SK-N-SH (cell line): ENCODE measurements around the gene TBPL1. TPM values are rescaled to one million over a fixed set of nuclear protein-coding genes. Genes with fewer than 3 reads are reported as not detected.

Experiments used
- CTCF ChIA-PET: fragments of 300-600, 350-600 bp; formaldehyde crosslinking; extraction: SDS; loops from one replicate; lab custom pipeline; 2021; lab: Yijun Ruan, JAX
- POLR2A ChIA-PET: fragments of 350-600 bp; sonication (Branson Sonifier 250); formaldehyde crosslinking; extraction: SDS; loops from one replicate; lab custom pipeline; 2020; ENCODE audit warnings: antibody characterized with exemption, inconsistent platforms; lab: Yijun Ruan, JAX
- DNase-seq: peaks from one replicate; pipeline ENCODE4 v3.0.0; 2012
- H2AFZ ChIP-seq: fragments of 200-600 bp; sonication (generic); 2 replicates; pipeline ENCODE4 v1.8.1; 2016; ENCODE audit warnings: antibody characterized with exemption, mild to moderate bottlenecking, low read depth
- H3F3A ChIP-seq: fragments of 200-600 bp; sonication (generic); replicated peaks from 2 replicates; pipeline ENCODE3; 2016; ENCODE audit warnings: antibody characterized with exemption, mild to moderate bottlenecking; ENCODE audit not compliant: insufficient read depth
- H3K27ac ChIP-seq, 2 experiments: fragments of 200-500 bp in 1 of 2; fragments of 200-600 bp in 1 of 2; sonication (Bioruptor generic) in 1 of 2; sonication (generic), shearing (Covaris generic) in 1 of 2; 2 replicates each; pipeline versions ENCODE4 v1.5.1 to v1.6.1; 2014 to 2016; ENCODE audit warnings: low read depth in 2 of 2, inconsistent platforms in 1 of 2, low read length in 1 of 2, mild to moderate bottlenecking in 1 of 2, mixed read lengths in 1 of 2
- H3K27me3 ChIP-seq: fragments of 200-600 bp; sonication (generic), shearing (Covaris generic); 2 replicates; pipeline ENCODE4 v1.6.1; 2016; ENCODE audit warnings: mixed run types; ENCODE audit not compliant: insufficient read depth
- H3K36me3 ChIP-seq, 2 experiments: fragments of 200-500 bp in 1 of 2; fragments of 200-600 bp in 1 of 2; sonication (Bioruptor generic) in 1 of 2; sonication (generic) in 1 of 2; replicated peaks in 1 of 2; 2 replicates each; pipeline versions ENCODE3 to v1.5.1; 2014 to 2016; ENCODE audit warnings: low read length in 1 of 2, mild to moderate bottlenecking in 1 of 2; ENCODE audit not compliant: insufficient read depth in 2 of 2, control insufficient read depth in 1 of 2
- H3K4me1 ChIP-seq, 2 experiments: fragments of 200-500 bp in 1 of 2; fragments of 200-600 bp in 1 of 2; sonication (Bioruptor generic) in 1 of 2; sonication (generic), shearing (Covaris generic) in 1 of 2; 2 replicates each; pipeline versions ENCODE4 v1.5.1 to v1.6.1; 2014 to 2016; ENCODE audit warnings: low read depth in 1 of 2, low read length in 1 of 2, mixed run types in 1 of 2; ENCODE audit not compliant: insufficient read depth in 2 of 2, control insufficient read depth in 1 of 2
- H3K4me2 ChIP-seq: fragments of 200-600 bp; sonication (generic), shearing (Covaris generic); 2 replicates; pipeline ENCODE4 v1.6.1; 2017; ENCODE audit warnings: mixed run types
- H3K4me3 ChIP-seq, 2 experiments: fragments of 200-500 bp in 1 of 2; fragments of 200-600 bp in 1 of 2; sonication (Bioruptor generic) in 1 of 2; sonication (generic), shearing (Covaris generic) in 1 of 2; 2 replicates each; pipeline versions ENCODE4 v1.5.1 to v1.8.1; 2014 to 2016; ENCODE audit warnings: low read depth in 2 of 2, inconsistent platforms in 1 of 2, low read length in 1 of 2, mild to moderate bottlenecking in 1 of 2, mixed read lengths in 1 of 2, moderate library complexity in 1 of 2
- H3K79me2 ChIP-seq: fragments of 200-600 bp; sonication (generic); 2 replicates; pipeline ENCODE4 v1.8.1; 2017; ENCODE audit warnings: mild to moderate bottlenecking; ENCODE audit not compliant: insufficient read depth
- H3K9ac ChIP-seq: fragments of 200-600 bp; sonication (generic); 2 replicates; pipeline ENCODE4 v1.6.1; 2017; ENCODE audit warnings: mixed run types
- H3K9me2 ChIP-seq: fragments of 200-600 bp; sonication (generic); 2 replicates; pipeline ENCODE4 v1.6.1; 2017; ENCODE audit warnings: mixed run types
- H3K9me3 ChIP-seq: fragments of 200-600 bp; sonication (generic); 2 replicates; pipeline ENCODE4 v1.6.1; 2017; ENCODE audit warnings: mixed run types, mild to moderate bottlenecking, moderate library complexity
- H4K20me1 ChIP-seq: fragments of 200-600 bp; sonication (generic); 2 replicates; pipeline ENCODE4 v1.6.1; 2017; ENCODE audit warnings: mild to moderate bottlenecking, mixed run types; ENCODE audit not compliant: insufficient read depth
- ELF1 ChIP-seq: IDR thresholded peaks from 2 replicates; pipeline ENCODE4 v1.4.0; 2012
- FOSL2 ChIP-seq: IDR thresholded peaks from 2 replicates; pipeline ENCODE4 v1.4.0; 2012; ENCODE audit warnings: low read depth, mild to moderate bottlenecking, moderate library complexity, borderline replicate concordance
- FOXJ3 ChIP-seq: sonication (generic); formaldehyde crosslinking; IDR thresholded peaks from 2 replicates; pipeline ENCODE4 v1.5.1; 2020; ENCODE audit warnings: mild to moderate bottlenecking, missing genetic modification reagents
- FOXM1 ChIP-seq: IDR thresholded peaks from 2 replicates; pipeline ENCODE4 v1.4.0; 2012; ENCODE audit warnings: low read depth, mild to moderate bottlenecking
- GABPA ChIP-seq: IDR thresholded peaks from 2 replicates; pipeline ENCODE4 v1.4.0; 2012; ENCODE audit warnings: low read depth, mild to moderate bottlenecking
- GATA2 ChIP-seq: sonication (generic); formaldehyde crosslinking; IDR thresholded peaks from 2 replicates; pipeline ENCODE4 v1.5.0; 2020; ENCODE audit warnings: mild to moderate bottlenecking, missing genetic modification reagents
- MXI1 ChIP-seq: IDR thresholded peaks from 2 replicates; pipeline ENCODE4 v1.6.1; 2012; ENCODE audit warnings: mild to moderate bottlenecking, low read depth, low read length, improper control_type of control experiment
- RAD21 ChIP-seq: IDR thresholded peaks from 2 replicates; pipeline ENCODE4 v1.6.1; 2012; ENCODE audit warnings: mild to moderate bottlenecking, low read length
- RFX5 ChIP-seq: IDR thresholded peaks from 2 replicates; pipeline ENCODE4 v1.6.1; 2012; ENCODE audit warnings: mild to moderate bottlenecking, improper control_type of control experiment, low read length
- SIN3A ChIP-seq: IDR thresholded peaks from 2 replicates; pipeline ENCODE4 v1.6.1; 2012; ENCODE audit warnings: low read depth, mild to moderate bottlenecking, low read length, moderate library complexity, borderline replicate concordance
- TAF1 ChIP-seq: IDR thresholded peaks from 2 replicates; pipeline ENCODE4 v1.6.1; 2012; ENCODE audit warnings: low read depth, mild to moderate bottlenecking, low read length, moderate library complexity, borderline replicate concordance
- TCF12 ChIP-seq: IDR thresholded peaks from 2 replicates; pipeline ENCODE4 v1.4.0; 2012
- YY1 ChIP-seq: IDR thresholded peaks from 2 replicates; pipeline ENCODE4 v1.4.0; 2012; ENCODE audit warnings: low read depth, mild to moderate bottlenecking
- WGBS: methylation state at CpG from one replicate; pipeline ENCODE4 v1.1.6; 2017; ENCODE audit warnings: low lambda C conversion rate; 5-methylcytosine and 5-hydroxymethylcytosine counted together
- polyA plus RNA-seq, 3 experiments: library from polyadenylated mRNA; depleted of rRNA; stranded (reverse); fragments of >200 nt; gene quantifications; 2 replicates each; pipeline ENCODE4 v1.2.3, GENCODE V29; 2012
- TF ChIP-seq, protein P1 (sequence below): fragments of 150-350 bp; IDR thresholded peaks from 2 replicates; pipeline ENCODE4 v1.6.1; 2017; ENCODE audit warnings: antibody characterized with exemption, low read length, low read depth, borderline replicate concordance
- TF ChIP-seq, protein P2 (sequence below): IDR thresholded peaks from 2 replicates; pipeline ENCODE4 v1.4.0; 2012; ENCODE audit warnings: low read depth, borderline replicate concordance
- TF ChIP-seq, protein P3 (sequence below): fragments of 150-350 bp; IDR thresholded peaks from 2 replicates; pipeline ENCODE4 v1.6.1; 2016; ENCODE audit warnings: mild to moderate bottlenecking, low read depth, low read length
- TF ChIP-seq, protein P4 (sequence below): fragments of 200-600 bp; sonication (generic); IDR thresholded peaks from 2 replicates; pipeline ENCODE4 v1.6.1; 2017; ENCODE audit warnings: antibody characterized with exemption, mild to moderate bottlenecking, moderate library complexity
- TF ChIP-seq, protein P5 (sequence below): IDR thresholded peaks from 2 replicates; pipeline ENCODE4; 2012
- TF ChIP-seq, protein P6 (sequence below): IDR thresholded peaks from 2 replicates; pipeline ENCODE4 v1.6.1; 2012; ENCODE audit warnings: mild to moderate bottlenecking, low read depth, low read length, moderate library complexity

The TBPL1 gene
- polyA plus RNA-seq, 1 of the 3 experiments (the other 2 are of a cell fraction), result 16.3 TPM

DNA sequence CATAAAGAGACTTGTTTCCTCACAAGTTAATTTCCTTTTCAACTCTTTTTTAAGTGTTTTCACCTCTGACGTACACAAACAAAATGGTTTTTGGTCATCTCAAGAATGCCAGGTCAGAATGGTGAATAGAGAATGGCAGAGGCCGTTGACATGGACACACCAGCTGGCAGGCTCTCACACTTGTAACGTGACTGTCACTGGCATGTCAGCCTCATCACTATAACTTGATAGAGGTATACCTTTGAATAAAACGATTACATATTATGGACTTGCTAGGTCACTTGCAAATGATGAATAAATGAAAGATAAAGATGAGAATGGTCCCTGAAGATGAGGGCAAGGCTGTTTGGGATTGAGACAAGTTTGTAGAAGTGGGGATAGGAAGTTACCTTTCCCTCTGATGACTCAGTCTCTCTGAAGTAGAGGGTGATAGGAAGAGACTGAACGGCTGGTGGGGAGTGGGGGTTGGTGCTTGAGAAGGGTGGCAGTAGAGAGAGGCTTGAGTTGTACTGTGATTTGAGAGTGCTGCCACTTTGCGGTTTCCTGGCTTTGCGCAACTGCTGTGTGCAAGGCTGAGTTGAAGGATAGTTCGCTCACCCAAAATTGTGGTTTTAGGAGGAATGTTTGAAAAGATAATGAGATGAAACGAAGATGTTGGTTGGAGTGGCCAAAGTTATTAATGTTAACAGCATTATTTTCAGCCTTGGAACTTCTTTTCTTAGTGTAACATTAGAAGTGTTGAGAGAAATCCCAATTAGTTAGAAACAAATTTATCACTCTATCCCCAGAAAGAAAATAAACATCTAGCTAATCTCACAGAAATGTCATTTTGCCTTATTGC lies 30.3 kb downstream of the TBPL1 start:
- TF ChIP-seq, protein P1, sequence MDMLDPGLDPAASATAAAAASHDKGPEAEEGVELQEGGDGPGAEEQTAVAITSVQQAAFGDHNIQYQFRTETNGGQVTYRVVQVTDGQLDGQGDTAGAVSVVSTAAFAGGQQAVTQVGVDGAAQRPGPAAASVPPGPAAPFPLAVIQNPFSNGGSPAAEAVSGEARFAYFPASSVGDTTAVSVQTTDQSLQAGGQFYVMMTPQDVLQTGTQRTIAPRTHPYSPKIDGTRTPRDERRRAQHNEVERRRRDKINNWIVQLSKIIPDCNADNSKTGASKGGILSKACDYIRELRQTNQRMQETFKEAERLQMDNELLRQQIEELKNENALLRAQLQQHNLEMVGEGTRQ, result no peak
- TF ChIP-seq RAD21 (no peak), SIN3A (no peak), GABPA (no peak), FOXJ3 (CRISPR knock-in tag) (no peak), RFX5 (no peak), YY1 (no peak), TAF1 (no peak), MXI1 (no peak), FOXM1 (no peak), GATA2 (CRISPR knock-in tag) (no peak), TCF12 (no peak), ELF1 (no peak), FOSL2 (no peak)
- TF ChIP-seq, protein P2, sequence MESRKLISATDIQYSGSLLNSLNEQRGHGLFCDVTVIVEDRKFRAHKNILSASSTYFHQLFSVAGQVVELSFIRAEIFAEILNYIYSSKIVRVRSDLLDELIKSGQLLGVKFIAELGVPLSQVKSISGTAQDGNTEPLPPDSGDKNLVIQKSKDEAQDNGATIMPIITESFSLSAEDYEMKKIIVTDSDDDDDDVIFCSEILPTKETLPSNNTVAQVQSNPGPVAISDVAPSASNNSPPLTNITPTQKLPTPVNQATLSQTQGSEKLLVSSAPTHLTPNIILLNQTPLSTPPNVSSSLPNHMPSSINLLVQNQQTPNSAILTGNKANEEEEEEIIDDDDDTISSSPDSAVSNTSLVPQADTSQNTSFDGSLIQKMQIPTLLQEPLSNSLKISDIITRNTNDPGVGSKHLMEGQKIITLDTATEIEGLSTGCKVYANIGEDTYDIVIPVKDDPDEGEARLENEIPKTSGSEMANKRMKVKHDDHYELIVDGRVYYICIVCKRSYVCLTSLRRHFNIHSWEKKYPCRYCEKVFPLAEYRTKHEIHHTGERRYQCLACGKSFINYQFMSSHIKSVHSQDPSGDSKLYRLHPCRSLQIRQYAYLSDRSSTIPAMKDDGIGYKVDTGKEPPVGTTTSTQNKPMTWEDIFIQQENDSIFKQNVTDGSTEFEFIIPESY, result no peak
- TF ChIP-seq, protein P3, sequence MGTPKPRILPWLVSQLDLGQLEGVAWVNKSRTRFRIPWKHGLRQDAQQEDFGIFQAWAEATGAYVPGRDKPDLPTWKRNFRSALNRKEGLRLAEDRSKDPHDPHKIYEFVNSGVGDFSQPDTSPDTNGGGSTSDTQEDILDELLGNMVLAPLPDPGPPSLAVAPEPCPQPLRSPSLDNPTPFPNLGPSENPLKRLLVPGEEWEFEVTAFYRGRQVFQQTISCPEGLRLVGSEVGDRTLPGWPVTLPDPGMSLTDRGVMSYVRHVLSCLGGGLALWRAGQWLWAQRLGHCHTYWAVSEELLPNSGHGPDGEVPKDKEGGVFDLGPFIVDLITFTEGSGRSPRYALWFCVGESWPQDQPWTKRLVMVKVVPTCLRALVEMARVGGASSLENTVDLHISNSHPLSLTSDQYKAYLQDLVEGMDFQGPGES, result no peak
- TF ChIP-seq, protein P4, sequence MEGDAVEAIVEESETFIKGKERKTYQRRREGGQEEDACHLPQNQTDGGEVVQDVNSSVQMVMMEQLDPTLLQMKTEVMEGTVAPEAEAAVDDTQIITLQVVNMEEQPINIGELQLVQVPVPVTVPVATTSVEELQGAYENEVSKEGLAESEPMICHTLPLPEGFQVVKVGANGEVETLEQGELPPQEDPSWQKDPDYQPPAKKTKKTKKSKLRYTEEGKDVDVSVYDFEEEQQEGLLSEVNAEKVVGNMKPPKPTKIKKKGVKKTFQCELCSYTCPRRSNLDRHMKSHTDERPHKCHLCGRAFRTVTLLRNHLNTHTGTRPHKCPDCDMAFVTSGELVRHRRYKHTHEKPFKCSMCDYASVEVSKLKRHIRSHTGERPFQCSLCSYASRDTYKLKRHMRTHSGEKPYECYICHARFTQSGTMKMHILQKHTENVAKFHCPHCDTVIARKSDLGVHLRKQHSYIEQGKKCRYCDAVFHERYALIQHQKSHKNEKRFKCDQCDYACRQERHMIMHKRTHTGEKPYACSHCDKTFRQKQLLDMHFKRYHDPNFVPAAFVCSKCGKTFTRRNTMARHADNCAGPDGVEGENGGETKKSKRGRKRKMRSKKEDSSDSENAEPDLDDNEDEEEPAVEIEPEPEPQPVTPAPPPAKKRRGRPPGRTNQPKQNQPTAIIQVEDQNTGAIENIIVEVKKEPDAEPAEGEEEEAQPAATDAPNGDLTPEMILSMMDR, result no peak
- TF ChIP-seq, protein P5, sequence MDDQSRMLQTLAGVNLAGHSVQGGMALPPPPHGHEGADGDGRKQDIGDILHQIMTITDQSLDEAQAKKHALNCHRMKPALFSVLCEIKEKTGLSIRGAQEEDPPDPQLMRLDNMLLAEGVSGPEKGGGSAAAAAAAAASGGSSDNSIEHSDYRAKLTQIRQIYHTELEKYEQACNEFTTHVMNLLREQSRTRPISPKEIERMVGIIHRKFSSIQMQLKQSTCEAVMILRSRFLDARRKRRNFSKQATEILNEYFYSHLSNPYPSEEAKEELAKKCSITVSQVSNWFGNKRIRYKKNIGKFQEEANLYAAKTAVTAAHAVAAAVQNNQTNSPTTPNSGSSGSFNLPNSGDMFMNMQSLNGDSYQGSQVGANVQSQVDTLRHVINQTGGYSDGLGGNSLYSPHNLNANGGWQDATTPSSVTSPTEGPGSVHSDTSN, result no peak
- TF ChIP-seq, protein P6, sequence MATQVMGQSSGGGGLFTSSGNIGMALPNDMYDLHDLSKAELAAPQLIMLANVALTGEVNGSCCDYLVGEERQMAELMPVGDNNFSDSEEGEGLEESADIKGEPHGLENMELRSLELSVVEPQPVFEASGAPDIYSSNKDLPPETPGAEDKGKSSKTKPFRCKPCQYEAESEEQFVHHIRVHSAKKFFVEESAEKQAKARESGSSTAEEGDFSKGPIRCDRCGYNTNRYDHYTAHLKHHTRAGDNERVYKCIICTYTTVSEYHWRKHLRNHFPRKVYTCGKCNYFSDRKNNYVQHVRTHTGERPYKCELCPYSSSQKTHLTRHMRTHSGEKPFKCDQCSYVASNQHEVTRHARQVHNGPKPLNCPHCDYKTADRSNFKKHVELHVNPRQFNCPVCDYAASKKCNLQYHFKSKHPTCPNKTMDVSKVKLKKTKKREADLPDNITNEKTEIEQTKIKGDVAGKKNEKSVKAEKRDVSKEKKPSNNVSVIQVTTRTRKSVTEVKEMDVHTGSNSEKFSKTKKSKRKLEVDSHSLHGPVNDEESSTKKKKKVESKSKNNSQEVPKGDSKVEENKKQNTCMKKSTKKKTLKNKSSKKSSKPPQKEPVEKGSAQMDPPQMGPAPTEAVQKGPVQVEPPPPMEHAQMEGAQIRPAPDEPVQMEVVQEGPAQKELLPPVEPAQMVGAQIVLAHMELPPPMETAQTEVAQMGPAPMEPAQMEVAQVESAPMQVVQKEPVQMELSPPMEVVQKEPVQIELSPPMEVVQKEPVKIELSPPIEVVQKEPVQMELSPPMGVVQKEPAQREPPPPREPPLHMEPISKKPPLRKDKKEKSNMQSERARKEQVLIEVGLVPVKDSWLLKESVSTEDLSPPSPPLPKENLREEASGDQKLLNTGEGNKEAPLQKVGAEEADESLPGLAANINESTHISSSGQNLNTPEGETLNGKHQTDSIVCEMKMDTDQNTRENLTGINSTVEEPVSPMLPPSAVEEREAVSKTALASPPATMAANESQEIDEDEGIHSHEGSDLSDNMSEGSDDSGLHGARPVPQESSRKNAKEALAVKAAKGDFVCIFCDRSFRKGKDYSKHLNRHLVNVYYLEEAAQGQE, result no peak
- H3K9me3 ChIP-seq, result no peaks in the 10 kb centered on the region
- no peak overlapping the region for H3K4me2 ChIP-seq
- H3K9ac ChIP-seq, result no peak overlapping the region
- no peaks in the 10 kb centered on the region for H3K27me3 ChIP-seq
- H3K36me3 ChIP-seq, result peaks cover 45 to 68% of the 10 kb centered on the region in 2 experiments
- POLR2A ChIA-PET, result no interaction called here
- WGBS, result 87% methylated on average over 9 of the region's 9 CpGs
- H3K9me2 ChIP-seq, result no peaks in the 10 kb centered on the region
- H4K20me1 ChIP-seq, result 0 out of 2 replicates have a peak, but pooled peaks cover 4% of the 10 kb centered on the region
- DNase-seq, result no peak
- H3F3A ChIP-seq, result no peaks in the 10 kb centered on the region
- no peak overlapping the region for H3K4me3 ChIP-seq
- H3K4me1 ChIP-seq, result peaks cover 0 to 7% of the 10 kb centered on the region in 2 experiments; a peak in 1 of 4 replicates
- H2AFZ ChIP-seq, result no peak overlapping the region
- peaks cover 10% of the 10 kb centered on the region; the same call in 1 of the 2 replicates for H3K79me2 ChIP-seq
- CTCF ChIA-PET, result interaction anchor here (1.0 to 2.1 kb wide), 6 partner anchors 10 to 957 kb away, joined by 3 to 14 read pairs (median 6); no protein-coding TSS in a partner anchor
- no peak overlapping the region for H3K27ac ChIP-seq
